Loucy (cell line): ENCODE data around the gene ITGA11.

Experiments
- CTCF ChIP-seq: fragments of 200-600 bp; sonication (generic); conservative IDR thresholded peaks from 2 replicates; pipeline ENCODE4 v1.5.1; 2014; ENCODE audit warnings: mild to moderate bottlenecking, antibody characterized with exemption, low read length
- EZH2phosphoT487 ChIP-seq: fragments of 200-600 bp; IDR thresholded peaks from 2 replicates; pipeline ENCODE4 v1.6.1; 2018; ENCODE audit warnings: antibody characterized with exemption, mild to moderate bottlenecking, moderate library complexity, borderline replicate concordance

GRCh38 chr15:68411343-68411675, 20.7 kb downstream of the ITGA11 start:
- TF ChIP-seq CTCF (no peak), EZH2phosphoT487 (no peak)
